ENCODE data around the gene HADHB. TPM values are rescaled to one million over a fixed set of nuclear protein-coding genes. Genes with fewer than 3 reads are reported as not detected.

Gene HADHB
- total RNA-seq, 1 donor from 2014 or later = 93.4 TPM

GRCh38 chr2:26223018-26223417, 21.7 kb upstream of the HADHB start:
- DNase-seq (ENCODE audit: low spot score in 2 of 2) = no peak
- Histone ChIP-seq H3K27me3 (no peaks in the 10 kb centered on the region), H3K36me3 (peaks cover 29 to 36% of the 10 kb centered on the region in 2 donors), H3K4me3 (no peak overlapping the region), H3K4me1 (no peaks in the 10 kb centered on the region), H3K27ac (no peak overlapping the region), H3K9me3 (no peaks in the 10 kb centered on the region)
- intact Hi-C loops (cut with DNase I) = no loop called here
- TF ChIP-seq CTCF (IDR thresholded peaks at IDR 0.05) = no peak

GRCh38 chr2:26224095-26224494, 20.6 kb upstream of the HADHB start:
- no peaks in the 10 kb centered on the region for H3K4me1 ChIP-seq
- H3K9me3 ChIP-seq = no peaks in the 10 kb centered on the region
- no peak overlapping the region for H3K4me3 ChIP-seq
- H3K36me3 ChIP-seq = peaks cover 36 to 46% of the 10 kb centered on the region in 2 donors
- DNase-seq (ENCODE audit: low spot score in 2 of 2) = no peak
- TF ChIP-seq CTCF (IDR thresholded peaks at IDR 0.05) = no peak
- no peak overlapping the region for H3K27ac ChIP-seq
- no peaks in the 10 kb centered on the region for H3K27me3 ChIP-seq
- intact Hi-C loops (cut with DNase I) = no loop called here

- no peak for TF ChIP-seq CTCF (IDR thresholded peaks at IDR 0.05)
- Histone ChIP-seq H3K9me3 (no peaks in the 10 kb centered on the region), H3K4me1 (no peaks in the 10 kb centered on the region), H3K27me3 (no peaks in the 10 kb centered on the region), H3K4me3 (no peak overlapping the region), H3K27ac (no peak overlapping the region), H3K36me3 (peaks cover 73 to 82% of the 10 kb centered on the region in 2 donors)
- intact Hi-C loops (cut with DNase I) = no loop called here
- no peak for DNase-seq (ENCODE audit: low spot score in 2 of 2)
Measured at GRCh38 chr2:26229595-26229994, 15.1 kb upstream of the HADHB start.

GRCh38 chr2:26230806-26231205, 13.9 kb upstream of the HADHB start:
- no peak for DNase-seq (ENCODE audit: low spot score in 2 of 2)
- H3K9me3 ChIP-seq = no peaks in the 10 kb centered on the region
- H3K27me3 ChIP-seq = no peaks in the 10 kb centered on the region
- TF ChIP-seq CTCF (IDR thresholded peaks at IDR 0.05) = no peak
- H3K36me3 ChIP-seq = peaks cover 80 to 94% of the 10 kb centered on the region in 2 donors
- no peak overlapping the region for H3K27ac ChIP-seq
- intact Hi-C loops (cut with DNase I) = no loop called here
- H3K4me1 ChIP-seq = no peaks in the 10 kb centered on the region
- no peak overlapping the region for H3K4me3 ChIP-seq

GRCh38 chr2:26235089-26235488, 9.7 kb upstream of the HADHB start:
- Histone ChIP-seq H3K9me3 (no peaks in the 10 kb centered on the region), H3K4me3 (no peak overlapping the region), H3K27me3 (no peaks in the 10 kb centered on the region), H3K4me1 (no peaks in the 10 kb centered on the region), H3K36me3 (peaks cover 70 to 83% of the 10 kb centered on the region in 2 donors), H3K27ac (no peak overlapping the region)
- peak in 2 of 3 experiments; percentile 8 to 25 for TF ChIP-seq CTCF (IDR thresholded peaks at IDR 0.05)
- no peak for DNase-seq (ENCODE audit: low spot score in 2 of 2)
- intact Hi-C loops (cut with DNase I) = no loop called here

- intact Hi-C loops (cut with DNase I) = no loop called here
- H3K4me1 ChIP-seq = peaks cover 0 to 6% of the 10 kb centered on the region in 2 donors
- H3K27me3 ChIP-seq = no peaks in the 10 kb centered on the region
- no peak overlapping the region for H3K27ac ChIP-seq
- H3K36me3 ChIP-seq = peaks cover 46 to 57% of the 10 kb centered on the region in 2 donors
- TF ChIP-seq CTCF (IDR thresholded peaks at IDR 0.05) = no peak
- no peaks in the 10 kb centered on the region for H3K9me3 ChIP-seq
- DNase-seq (ENCODE audit: low spot score in 2 of 2) = no peak
- H3K4me3 ChIP-seq = no peak overlapping the region
Measured at GRCh38 chr2:26237868-26238267, 6.9 kb upstream of the HADHB start.
